T-helper 22 cell (primary cell): ENCODE data around the gene E2F8.

ENCODE experiments used
- DNase-seq: peaks from one replicate; pipeline ENCODE4 v3.0.0-alpha.2; 2020; ENCODE audit warnings: low read depth

The E2F8 gene

DNA sequence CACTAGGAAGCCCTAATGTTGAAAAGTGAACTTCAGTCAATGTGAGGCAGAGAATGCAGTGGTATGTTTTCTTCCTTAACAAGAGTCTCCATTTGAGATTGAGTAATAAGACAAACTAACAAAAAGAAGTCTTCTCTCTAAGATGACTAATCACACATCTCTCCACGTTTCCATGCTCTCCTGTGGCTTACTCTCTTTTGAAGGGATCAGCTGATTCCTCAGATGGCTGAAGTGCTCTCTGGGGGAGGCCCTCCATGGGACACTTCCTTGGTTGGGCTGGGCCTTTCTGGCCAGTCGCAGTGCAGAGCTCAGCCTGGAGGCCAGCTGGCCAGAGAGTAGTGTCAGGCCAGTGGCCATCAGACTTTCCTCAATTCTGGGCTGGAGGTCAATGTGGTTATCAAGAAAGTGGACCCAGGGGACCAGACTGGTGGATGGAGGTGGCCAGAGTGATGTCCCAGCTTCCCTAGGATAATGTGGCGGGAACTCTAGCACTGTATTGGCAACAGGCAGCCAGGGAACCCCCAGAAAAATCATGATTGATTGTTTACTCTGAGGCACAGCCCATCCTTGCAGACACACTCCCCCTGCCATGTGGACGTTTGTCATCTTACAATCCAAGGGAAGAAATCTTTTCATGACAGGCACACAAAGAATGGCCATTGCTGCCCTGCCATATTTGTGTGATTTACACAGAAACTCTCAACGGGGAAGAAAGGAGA lies 53.5 kb downstream of the E2F8 start:
- DNase-seq: no peak

DNA sequence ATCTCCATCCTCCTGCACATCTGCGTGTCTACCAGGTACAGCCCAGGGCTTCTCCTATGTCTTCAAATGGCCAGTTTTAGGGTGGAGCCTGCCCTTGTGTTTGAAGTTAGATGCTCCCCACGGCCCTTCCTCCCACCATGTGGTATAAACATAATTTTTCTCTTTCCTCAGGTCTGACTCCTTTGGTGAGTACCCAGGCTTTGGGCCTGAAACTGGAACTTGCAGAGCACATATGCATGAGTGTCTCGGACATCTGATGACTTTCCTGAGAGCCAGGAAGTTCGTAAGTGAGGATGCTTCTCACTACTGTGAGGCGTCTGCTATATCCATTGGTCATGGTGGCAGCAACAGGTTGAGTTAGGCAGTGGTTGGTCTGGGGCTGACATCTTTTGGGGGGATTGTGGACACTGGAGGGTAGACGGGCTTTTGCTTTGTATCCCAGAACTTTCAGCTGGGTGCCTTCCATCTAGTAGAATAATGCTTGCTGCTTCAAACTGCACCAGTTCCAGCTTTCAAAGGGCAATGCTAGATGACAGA lies 55.2 kb downstream of the E2F8 start:
- DNase-seq: no peak

GRCh38 chr11:19185036-19185435 lies 55.7 kb downstream of the E2F8 start:
- DNase-seq: no peak

DNA sequence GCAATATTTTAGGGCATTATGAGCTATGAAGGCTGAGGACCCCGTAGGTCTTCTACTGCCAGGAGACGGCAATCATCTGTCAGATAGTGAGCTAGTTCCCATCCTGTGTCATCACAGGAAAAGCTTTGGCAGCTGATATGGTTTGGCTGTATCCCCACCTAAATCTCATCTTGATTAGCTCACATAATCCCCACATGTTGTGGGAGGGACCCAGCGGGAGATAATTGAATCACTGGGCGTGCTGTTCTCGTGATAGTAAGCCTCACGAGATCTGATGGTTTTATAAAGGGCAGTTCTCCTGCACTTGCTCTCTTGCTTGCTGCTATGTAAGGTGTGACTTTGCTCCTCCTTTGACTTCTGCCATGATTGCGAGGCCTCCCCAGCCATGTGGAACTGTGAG lies 57.1 kb downstream of the E2F8 start:
- DNase-seq: no peak

DNA sequence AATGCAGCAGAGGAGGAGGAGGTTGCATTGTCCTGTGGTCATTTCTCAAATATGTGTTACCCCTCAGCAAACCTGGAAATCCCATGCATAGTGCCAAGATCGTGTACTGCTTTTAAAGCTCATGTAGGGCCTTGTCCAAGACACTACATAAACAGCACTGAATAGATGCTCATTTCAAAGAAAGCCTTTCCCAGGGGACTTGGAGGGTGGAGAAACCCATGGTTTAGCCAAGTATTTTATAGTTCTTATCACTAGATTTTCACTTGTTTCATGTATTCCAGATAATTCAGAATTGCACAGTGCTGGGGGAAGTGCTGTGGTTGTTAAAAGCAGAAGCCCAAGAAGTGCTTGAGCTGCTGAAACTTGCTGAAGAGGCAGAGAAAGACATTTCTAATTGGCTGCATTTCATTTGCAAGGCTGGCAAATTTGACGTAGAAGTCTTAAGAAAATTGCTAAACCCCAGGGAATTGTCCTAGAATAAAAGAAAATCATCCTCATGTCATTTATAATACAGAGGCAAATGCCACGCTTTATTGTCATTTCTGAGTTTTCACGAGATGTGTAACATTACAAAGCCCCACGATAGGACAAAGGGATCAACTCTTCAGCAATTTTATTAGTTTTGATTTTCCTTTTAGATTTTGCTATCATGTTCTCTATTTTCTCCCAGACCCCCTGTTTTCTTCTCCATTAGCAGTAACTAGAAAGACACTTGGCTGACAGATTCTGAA lies 59.0 kb downstream of the E2F8 start:
- DNase-seq: no peak

DNA sequence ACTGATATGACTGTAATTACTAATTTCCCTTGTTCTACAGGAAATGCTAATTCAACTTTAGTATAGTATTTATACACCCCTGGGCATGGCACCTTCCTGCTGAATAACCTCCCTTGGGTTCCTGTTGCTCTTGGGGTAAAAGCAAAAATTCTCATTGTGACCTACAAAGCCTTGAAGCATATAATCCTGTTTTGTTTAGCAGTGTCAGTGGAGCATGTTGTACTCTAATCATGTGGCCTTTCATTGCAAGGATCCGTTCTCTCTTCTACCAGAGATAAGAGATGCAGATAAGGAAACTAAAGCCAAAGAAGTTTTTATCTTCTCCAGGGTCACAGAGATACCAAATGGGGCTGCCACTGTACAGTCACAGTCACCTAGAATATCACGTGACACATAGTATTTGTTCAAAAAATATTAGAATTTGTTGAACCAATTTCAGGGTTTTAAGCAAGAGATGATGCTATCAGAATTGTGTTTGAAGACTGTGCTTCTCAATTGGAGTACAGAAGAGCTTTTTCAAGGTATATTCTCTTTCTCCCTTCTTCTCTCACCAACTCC lies 64.0 kb downstream of the E2F8 start:
- DNase-seq: no peak
